Transverse colon (tissue), 4 donors: ENCODE results near the gene FBN2. TPM values are rescaled to one million over a fixed set of nuclear protein-coding genes. Genes with fewer than 3 reads are reported as not detected.

ENCODE experiments used
- DNase-seq: peaks from one replicate; pipeline ENCODE4 v3.0.0-alpha.2; 2019
- H3K27ac ChIP-seq, 4 donors: fragments of 200-600 bp; sonication (generic); 2 replicates each; pipeline ENCODE4 v1.5.1; 2016 to 2018; ENCODE audit warnings: inconsistent platforms in 4 of 4
- H3K27me3 ChIP-seq: fragments of 200-600 bp; sonication (generic); 2 replicates; pipeline ENCODE4 v1.5.1; 2017; ENCODE audit warnings: inconsistent platforms
- H3K36me3 ChIP-seq, 4 donors: fragments of 200-600 bp; sonication (generic); 2 replicates each; pipeline ENCODE4 v1.5.1; 2017 to 2019; ENCODE audit warnings: inconsistent platforms in 4 of 4
- H3K4me1 ChIP-seq, 4 donors: fragments of 200-600 bp; sonication (generic); 2 replicates each; pipeline ENCODE4 v1.5.1; 2017 to 2020; ENCODE audit warnings: inconsistent platforms in 4 of 4
- H3K4me3 ChIP-seq, 4 donors: fragments of 200-600 bp; sonication (generic); 1 replicate in 1 of 4; 2 replicates in 3 of 4; pipeline versions ENCODE4 v1.5.1 to v1.6.1; 2017 to 2019; ENCODE audit warnings: inconsistent platforms in 4 of 4
- H3K9me3 ChIP-seq, 2 donors: fragments of 200-600 bp; sonication (generic); 2 replicates each; pipeline ENCODE4 v1.5.1; 2017 to 2019; ENCODE audit warnings: inconsistent platforms in 2 of 2
- EP300 ChIP-seq: sonication (generic); formaldehyde crosslinking; IDR thresholded peaks from one replicate; pipeline ENCODE4 v1.6.1; 2017; ENCODE audit warnings: antibody characterized with exemption, low read depth
- POLR2A ChIP-seq: fragments of 450-650 bp; IDR thresholded peaks from one replicate; pipeline ENCODE4 v1.6.1; 2016; ENCODE audit warnings: antibody characterized with exemption, mild to moderate bottlenecking, moderate library complexity
- POLR2AphosphoS5 ChIP-seq, 3 donors: sonication (generic); formaldehyde crosslinking; IDR thresholded peaks; one replicate each; pipeline ENCODE4 v1.6.1; 2016; ENCODE audit warnings: antibody characterized with exemption in 3 of 3
- WGBS, 2 donors: methylation state at CpG; one replicate each; pipeline ENCODE4 v1.1.5; 2018; ENCODE audit warnings: low coverage in 1 of 2; 5-methylcytosine and 5-hydroxymethylcytosine counted together
- in situ Hi-C, 4 donors: fragments of 200-750 bp; cut with MboI; loops; one replicate each; pipeline versions ENCODE4 v1.15.0 to v1.15.1; 2017; ENCODE audit warnings: low sequenced_read_pairs in 3 of 4, low pct_ligation_motif_present in 1 of 4, low pct_unique_long_range_greater_than_20kb in 1 of 4
- intact Hi-C: fragments of 100-400 bp; cut with DNase I; formaldehyde crosslinking; loops from one replicate; pipeline ENCODE4 v1.15.1; 2023; ENCODE audit warnings: low total_unique reads
- total RNA-seq, 4 donors: library from RNA; depleted of rRNA; stranded (reverse); fragments of >200 nt; gene quantifications; one replicate each; pipeline ENCODE4 v1.1.0, GENCODE V29; 2016
- TF ChIP-seq, protein P1 (sequence below), 5 experiments: fragments of 200-600 bp in 3 of 5; fragments of 450-650 bp in 2 of 5; sonication (generic) in 3 of 5; IDR thresholded peaks; 1 replicate in 2 of 5; 2 replicates in 3 of 5; pipeline ENCODE4 v1.5.1; 2016 to 2017; ENCODE audit warnings: antibody characterized with exemption in 5 of 5, inconsistent platforms in 3 of 5, mild to moderate bottlenecking in 2 of 5, moderate library complexity in 1 of 5

Gene FBN2
- total RNA-seq, 4 donors from 2014 or later, result 0.79 to 16.1 (median 2.6) TPM

DNA sequence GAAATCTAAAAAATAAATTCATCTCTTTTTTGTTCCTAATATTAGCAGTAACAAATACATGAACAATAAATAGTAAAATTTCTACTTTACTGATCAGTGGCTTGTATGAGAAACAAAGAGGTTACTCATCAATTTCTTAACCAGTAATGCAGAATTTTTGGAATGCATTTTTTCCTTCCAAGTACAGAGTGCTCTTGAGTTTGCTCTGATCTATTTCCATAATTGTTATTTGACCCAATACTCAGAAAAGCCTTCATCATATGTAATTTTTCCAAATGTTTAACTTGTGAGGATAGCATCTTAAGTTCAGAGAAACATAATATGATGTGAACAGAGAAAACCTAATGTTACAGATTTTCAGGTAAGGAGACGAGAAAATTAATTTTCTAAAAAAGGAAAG, 47.3 kb downstream of the FBN2 start:
- Histone ChIP-seq H3K27ac (no peak overlapping the region), H3K27me3 (no peaks in the 10 kb centered on the region), H3K9me3 (peaks cover 0 to 3% of the 10 kb centered on the region in 2 donors), H3K4me3 (no peak overlapping the region), H3K4me1 (no peaks in the 10 kb centered on the region), H3K36me3 (no peaks in the 10 kb centered on the region)
- WGBS, 2 donors, result 69 to 100% methylated on average over 1 of the region's 1 CpG
- DNase-seq, result no peak
- TF ChIP-seq POLR2A (no peak), POLR2AphosphoS5 (IDR thresholded peaks at IDR 0.05) (no peak), EP300 (no peak)
- TF ChIP-seq, protein P1, sequence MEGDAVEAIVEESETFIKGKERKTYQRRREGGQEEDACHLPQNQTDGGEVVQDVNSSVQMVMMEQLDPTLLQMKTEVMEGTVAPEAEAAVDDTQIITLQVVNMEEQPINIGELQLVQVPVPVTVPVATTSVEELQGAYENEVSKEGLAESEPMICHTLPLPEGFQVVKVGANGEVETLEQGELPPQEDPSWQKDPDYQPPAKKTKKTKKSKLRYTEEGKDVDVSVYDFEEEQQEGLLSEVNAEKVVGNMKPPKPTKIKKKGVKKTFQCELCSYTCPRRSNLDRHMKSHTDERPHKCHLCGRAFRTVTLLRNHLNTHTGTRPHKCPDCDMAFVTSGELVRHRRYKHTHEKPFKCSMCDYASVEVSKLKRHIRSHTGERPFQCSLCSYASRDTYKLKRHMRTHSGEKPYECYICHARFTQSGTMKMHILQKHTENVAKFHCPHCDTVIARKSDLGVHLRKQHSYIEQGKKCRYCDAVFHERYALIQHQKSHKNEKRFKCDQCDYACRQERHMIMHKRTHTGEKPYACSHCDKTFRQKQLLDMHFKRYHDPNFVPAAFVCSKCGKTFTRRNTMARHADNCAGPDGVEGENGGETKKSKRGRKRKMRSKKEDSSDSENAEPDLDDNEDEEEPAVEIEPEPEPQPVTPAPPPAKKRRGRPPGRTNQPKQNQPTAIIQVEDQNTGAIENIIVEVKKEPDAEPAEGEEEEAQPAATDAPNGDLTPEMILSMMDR (IDR thresholded peaks at IDR 0.05), result no peak
- intact Hi-C loops, result loop anchor here (10.0 kb wide), 1 partner anchor 276 kb away; no protein-coding TSS in a partner anchor
- in situ Hi-C loops, result loop anchor here in 3 of 4 donors (5.0 to 10.0 kb wide), 2 partner anchors 268 to 276 kb away; no protein-coding TSS in a partner anchor

DNA sequence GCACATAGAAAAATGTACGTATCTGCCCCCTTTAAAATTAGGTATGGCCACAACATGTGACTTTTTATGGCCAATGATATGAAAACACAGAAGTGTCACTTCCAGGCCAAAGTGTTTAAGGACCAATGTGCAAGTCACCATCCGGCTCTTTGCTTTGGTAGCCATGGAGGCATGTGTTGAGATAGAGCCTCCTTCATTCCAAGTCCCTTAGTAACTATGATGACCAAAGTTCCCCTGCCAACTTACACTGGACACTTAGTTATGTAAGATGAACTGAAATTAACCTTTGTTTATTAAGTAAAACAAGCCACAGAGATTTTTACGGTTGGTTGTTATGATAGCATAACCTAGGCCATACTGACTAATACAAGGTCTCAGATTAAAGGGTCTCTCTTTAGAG, 51.0 kb downstream of the FBN2 start:
- no peak for DNase-seq
- Histone ChIP-seq H3K36me3 (no peaks in the 10 kb centered on the region), H3K27me3 (no peaks in the 10 kb centered on the region), H3K9me3 (no peaks in the 10 kb centered on the region), H3K4me1 (no peaks in the 10 kb centered on the region), H3K27ac (no peak overlapping the region), H3K4me3 (no peak overlapping the region)
- intact Hi-C loops (no loop called here), in situ Hi-C loops (no loop called here)
- TF ChIP-seq POLR2AphosphoS5 (IDR thresholded peaks at IDR 0.05) (no peak), POLR2A (no peak), EP300 (no peak)
- TF ChIP-seq, protein P1 (IDR thresholded peaks at IDR 0.05), result no peak
- 82 to 90% methylated on average over 1 to 3 of the region's 3 CpGs for WGBS, 2 donors

DNA sequence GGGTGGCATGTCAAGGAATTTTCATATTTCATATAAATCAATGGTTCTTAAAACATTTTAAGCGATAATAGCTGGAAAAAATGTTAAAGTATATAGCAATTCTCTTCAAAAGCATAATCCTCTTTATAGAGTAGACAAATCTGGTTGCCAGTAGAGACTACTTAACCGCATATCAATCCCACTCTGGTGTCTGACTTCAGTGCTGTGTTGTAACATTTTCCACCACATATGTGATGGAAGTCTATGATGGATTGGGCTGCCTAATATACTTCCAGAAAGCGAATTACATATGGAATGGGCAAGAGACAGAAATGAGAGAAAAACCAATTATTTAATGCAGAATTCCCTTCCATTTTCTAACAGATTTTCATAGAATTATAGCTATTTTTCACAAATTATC, 54.3 kb downstream of the FBN2 start:
- Histone ChIP-seq H3K9me3 (no peaks in the 10 kb centered on the region), H3K27ac (no peak overlapping the region), H3K27me3 (no peaks in the 10 kb centered on the region), H3K4me1 (no peaks in the 10 kb centered on the region), H3K4me3 (no peak overlapping the region), H3K36me3 (no peaks in the 10 kb centered on the region)
- TF ChIP-seq POLR2A (no peak), EP300 (no peak), POLR2AphosphoS5 (IDR thresholded peaks at IDR 0.05) (no peak)
- TF ChIP-seq, protein P1 (IDR thresholded peaks at IDR 0.05), result no peak
- DNase-seq, result no peak
- 83 to 88% methylated on average over 3 of the region's 3 CpGs for WGBS, 2 donors
- in situ Hi-C loops (no loop called here), intact Hi-C loops (no loop called here)

GRCh38 chr5:128480906-128481633, 57.0 kb downstream of the FBN2 start:
- intact Hi-C loops, result no loop called here
- WGBS, 2 donors, result 74 to 80% methylated on average over 5 of the region's 5 CpGs
- Histone ChIP-seq H3K36me3 (no peaks in the 10 kb centered on the region), H3K4me3 (no peak overlapping the region), H3K27ac (no peak overlapping the region), H3K9me3 (no peaks in the 10 kb centered on the region), H3K4me1 (no peaks in the 10 kb centered on the region), H3K27me3 (no peaks in the 10 kb centered on the region)
- DNase-seq, result no peak
- no peak for TF ChIP-seq EP300
- TF ChIP-seq, protein P1 (IDR thresholded peaks at IDR 0.05), result no peak
- no peak for TF ChIP-seq POLR2AphosphoS5 (IDR thresholded peaks at IDR 0.05)
- TF ChIP-seq POLR2A, result no peak
- in situ Hi-C loops, result no loop called here
